Measurements from ENCODE around the gene WEE1. TPM values are rescaled to one million over a fixed set of nuclear protein-coding genes. Genes with fewer than 3 reads are reported as not detected.

WEE1 gene
- total RNA-seq, 2 experiments from 2014 or later, result 76.8 to 83.3 TPM

- ATAC-seq, result no peak
- H3K4me3 Mint-ChIP-seq, result no peak overlapping the region
- H3K4me1 Mint-ChIP-seq, result peaks cover 22% of the 10 kb centered on the region
Measured at GRCh38 chr11:9606809-9607510, 33.5 kb downstream of the WEE1 start.

GRCh38 chr11:9607511-9607899 is 34.0 kb downstream of the WEE1 start:
- Mint-ChIP-seq H3K9me3 (ENCODE audit: low read depth) (no peaks in the 10 kb centered on the region), H3K36me3 (peaks cover 4% of the 10 kb centered on the region), H3K27ac (no peak overlapping the region), H3K4me3 (no peak overlapping the region), H3K4me1 (peaks cover 17% of the 10 kb centered on the region), H3K27me3 (peaks cover 11% of the 10 kb centered on the region)
- DNase-seq (no peak), ATAC-seq (no peak)
- CTCF ChIA-PET, result interaction anchor here (0.7 to 1.7 kb wide), 2 partner anchors 11 to 41 kb away, joined by 3 to 4 read pairs; no protein-coding TSS in a partner anchor

More at GRCh38 chr11:9606809-9607510, 33.5 kb downstream of the WEE1 start:
- H3K27ac Mint-ChIP-seq, result no peak overlapping the region
- H3K27me3 Mint-ChIP-seq, result peaks cover 11% of the 10 kb centered on the region
- CTCF ChIA-PET, result interaction anchor here (0.7 to 1.7 kb wide), 3 partner anchors 11 to 72 kb away, joined by 3 to 5 read pairs (median 4); no protein-coding TSS in a partner anchor
- DNase-seq, result peak; percentile 23
- peaks cover 4% of the 10 kb centered on the region for H3K36me3 Mint-ChIP-seq
- no peaks in the 10 kb centered on the region for H3K9me3 Mint-ChIP-seq (ENCODE audit: low read depth)

DNA sequence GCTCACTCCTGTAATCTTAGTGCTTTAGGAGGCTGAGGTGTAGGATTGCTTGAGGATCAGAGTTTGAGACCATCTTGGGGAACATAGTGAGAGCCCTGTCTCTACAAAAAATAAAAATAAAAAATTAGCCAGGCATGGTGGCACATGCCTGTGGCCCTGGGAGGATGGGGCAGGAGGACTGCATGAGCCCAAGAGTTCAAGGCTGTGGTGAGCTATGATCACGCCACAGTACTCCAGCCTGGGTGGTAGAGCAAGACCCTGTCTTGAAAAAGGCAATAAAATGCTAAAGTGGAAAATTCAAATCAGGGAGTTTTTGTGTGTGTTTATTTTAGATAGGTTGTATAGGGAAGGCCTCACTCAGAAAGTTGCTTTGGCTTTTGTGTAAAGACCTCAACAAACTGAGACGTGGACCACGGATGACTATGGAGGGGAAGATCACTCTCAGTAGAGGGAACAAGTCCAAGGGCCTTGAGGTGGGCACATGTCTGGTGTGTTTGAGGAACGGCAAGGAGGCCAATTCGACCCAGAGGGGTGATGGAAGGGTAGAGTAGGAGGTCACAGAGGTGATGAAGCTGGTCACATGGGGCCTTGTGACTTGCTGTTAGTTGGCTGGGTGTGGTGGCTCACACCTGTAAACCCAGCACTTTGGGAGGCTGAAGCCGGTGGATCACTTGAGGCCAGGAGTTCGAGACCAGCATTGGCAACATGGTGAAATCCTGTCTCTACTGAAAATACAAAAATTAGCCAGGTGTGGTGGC is 35.7 kb downstream of the WEE1 start:
- CTCF ChIA-PET, result interaction anchor here (1.1 kb wide), 1 partner anchor 42 kb away, joined by 3 read pairs; no protein-coding TSS in a partner anchor
- no peak for ATAC-seq
- Mint-ChIP-seq H3K4me3 (no peak overlapping the region), H3K36me3 (peaks cover 4% of the 10 kb centered on the region), H3K27ac (no peak overlapping the region), H3K4me1 (peaks cover 19% of the 10 kb centered on the region), H3K27me3 (peaks cover 4% of the 10 kb centered on the region), H3K9me3 (ENCODE audit: low read depth) (no peaks in the 10 kb centered on the region)
- DNase-seq, result peak; percentile 19

- H3K27ac Mint-ChIP-seq, result no peak overlapping the region
- ATAC-seq (no peak), DNase-seq (peak; percentile 7)
- H3K4me3 Mint-ChIP-seq, result no peak overlapping the region
- H3K4me1 Mint-ChIP-seq, result peaks cover 26% of the 10 kb centered on the region
- H3K9me3 Mint-ChIP-seq (ENCODE audit: low read depth), result no peaks in the 10 kb centered on the region
- peaks cover 4% of the 10 kb centered on the region for H3K36me3 Mint-ChIP-seq
- CTCF ChIA-PET, result interaction anchor here (5.2 kb wide), 1 partner anchor 34 kb away, joined by 78 read pairs; the partner anchor contains the start of gene WEE1
- peaks cover 4% of the 10 kb centered on the region for H3K27me3 Mint-ChIP-seq
Measured at GRCh38 chr11:9609841-9610240, 36.4 kb downstream of the WEE1 start.

DNA sequence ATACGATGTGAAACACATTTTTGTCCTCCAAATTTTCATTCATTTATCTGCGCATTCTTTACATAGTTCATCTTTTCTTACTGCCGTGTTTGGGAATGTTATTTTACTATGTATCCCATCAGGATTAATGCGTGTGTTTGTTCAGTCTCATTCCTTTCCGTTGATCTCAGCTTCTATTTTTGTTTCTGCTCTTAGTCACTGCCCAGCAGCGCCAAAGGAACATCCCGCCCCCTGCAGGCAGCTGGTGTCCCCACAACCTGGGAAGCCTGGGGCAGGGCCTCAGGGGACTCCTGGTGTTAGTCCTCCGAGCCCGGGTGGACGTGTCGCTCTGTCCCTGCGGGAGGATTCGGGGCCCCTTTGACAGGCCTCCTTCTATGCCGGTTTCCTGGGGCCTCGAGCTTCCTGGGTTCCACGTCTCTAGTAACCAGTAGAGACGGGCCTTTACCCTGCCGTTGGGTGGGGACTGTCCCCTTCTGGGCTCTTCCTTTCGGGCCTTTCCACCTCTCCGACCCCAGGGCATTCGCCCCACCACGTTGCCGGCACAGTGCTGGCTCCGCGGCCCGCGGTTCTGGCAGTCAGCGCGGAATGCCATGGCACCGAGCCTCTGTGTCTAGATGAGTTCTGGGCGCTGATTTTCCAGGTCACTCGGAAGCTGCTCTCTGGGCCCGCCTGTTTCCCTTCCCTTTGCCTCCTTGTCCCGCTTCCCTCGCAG is 39.8 kb downstream of the WEE1 start:
- peak; percentile 75 for ATAC-seq
- Mint-ChIP-seq H3K9me3 (ENCODE audit: low read depth) (no peaks in the 10 kb centered on the region), H3K4me1 (peaks cover 27% of the 10 kb centered on the region), H3K4me3 (peak overlapping the region; percentile 83), H3K27me3 (no peaks in the 10 kb centered on the region), H3K27ac (peak overlapping the region; percentile 98), H3K36me3 (peaks cover 4% of the 10 kb centered on the region)
- peak; percentile 93 for DNase-seq
- CTCF ChIA-PET, result interaction anchor here (0.6 to 5.2 kb wide), 41 partner anchors 9 to 695 kb away, joined by 3 to 93 read pairs (median 5); partner anchors contain the start of gene WEE1

- Mint-ChIP-seq H3K4me1 (peaks cover 27% of the 10 kb centered on the region), H3K36me3 (peaks cover 3% of the 10 kb centered on the region), H3K27ac (peak overlapping the region; percentile 98), H3K9me3 (ENCODE audit: low read depth) (no peaks in the 10 kb centered on the region), H3K4me3 (peak overlapping the region; percentile 83), H3K27me3 (no peaks in the 10 kb centered on the region)
- DNase-seq (peak; percentile 90), ATAC-seq (peak; percentile 90)
- CTCF ChIA-PET, result interaction anchor here (0.6 to 5.2 kb wide), 33 partner anchors 10 to 443 kb away, joined by 3 to 93 read pairs (median 7); partner anchors contain the start of gene WEE1
Measured at GRCh38 chr11:9613830-9614762, 40.6 kb downstream of the WEE1 start.

GRCh38 chr11:9615031-9615451 is 41.6 kb downstream of the WEE1 start:
- Mint-ChIP-seq H3K36me3 (no peaks in the 10 kb centered on the region), H3K27ac (no peak overlapping the region), H3K9me3 (ENCODE audit: low read depth) (no peaks in the 10 kb centered on the region), H3K4me1 (peaks cover 24% of the 10 kb centered on the region), H3K4me3 (peak overlapping the region; percentile 83), H3K27me3 (no peaks in the 10 kb centered on the region)
- CTCF ChIA-PET, result no interaction called here
- ATAC-seq (no peak), DNase-seq (no peak)

GRCh38 chr11:9616042-9616675 is 42.7 kb downstream of the WEE1 start:
- no peaks in the 10 kb centered on the region for H3K36me3 Mint-ChIP-seq
- no peaks in the 10 kb centered on the region for H3K9me3 Mint-ChIP-seq (ENCODE audit: low read depth)
- DNase-seq (no peak), ATAC-seq (no peak)
- H3K4me3 Mint-ChIP-seq, result no peak overlapping the region
- H3K27ac Mint-ChIP-seq, result no peak overlapping the region
- peaks cover 22% of the 10 kb centered on the region for H3K4me1 Mint-ChIP-seq
- CTCF ChIA-PET, result no interaction called here
- H3K27me3 Mint-ChIP-seq, result no peaks in the 10 kb centered on the region

GRCh38 chr11:9616858-9617257 is 43.4 kb downstream of the WEE1 start:
- Mint-ChIP-seq H3K27ac (no peak overlapping the region), H3K4me1 (peaks cover 20% of the 10 kb centered on the region), H3K27me3 (no peaks in the 10 kb centered on the region), H3K4me3 (no peak overlapping the region), H3K36me3 (no peaks in the 10 kb centered on the region), H3K9me3 (ENCODE audit: low read depth) (no peaks in the 10 kb centered on the region)
- DNase-seq (no peak), ATAC-seq (no peak)
- CTCF ChIA-PET, result no interaction called here

DNA sequence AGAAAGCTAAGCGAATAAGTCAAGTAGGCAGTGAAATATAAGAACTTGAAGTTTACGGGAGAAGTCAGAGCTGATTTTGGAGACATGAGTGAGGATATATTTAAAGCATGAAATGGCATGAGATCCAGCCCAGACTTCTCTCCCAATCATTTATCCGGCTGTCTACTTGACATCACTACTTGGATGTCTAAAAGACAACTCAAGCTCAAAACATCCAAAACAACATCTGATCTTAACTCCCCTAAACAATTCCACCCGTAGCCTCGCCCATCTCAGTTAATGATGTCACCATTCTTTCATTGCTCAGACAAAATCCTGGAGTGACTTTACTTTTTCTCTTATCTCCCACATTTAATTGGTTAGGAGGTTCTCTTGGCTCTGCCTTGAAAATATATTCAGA is 44.5 kb downstream of the WEE1 start:
- no peaks in the 10 kb centered on the region for H3K27me3 Mint-ChIP-seq
- CTCF ChIA-PET, result interaction anchor here (1.0 to 1.4 kb wide), 3 partner anchors 17 to 141 kb away, joined by 3 to 6 read pairs (median 6); no protein-coding TSS in a partner anchor
- H3K4me3 Mint-ChIP-seq, result no peak overlapping the region
- no peaks in the 10 kb centered on the region for H3K9me3 Mint-ChIP-seq (ENCODE audit: low read depth)
- no peak for ATAC-seq
- H3K27ac Mint-ChIP-seq, result no peak overlapping the region
- no peaks in the 10 kb centered on the region for H3K36me3 Mint-ChIP-seq
- peaks cover 16% of the 10 kb centered on the region for H3K4me1 Mint-ChIP-seq
- no peak for DNase-seq

GRCh38 chr11:9619004-9619403 is 45.5 kb downstream of the WEE1 start:
- H3K4me3 Mint-ChIP-seq, result no peak overlapping the region
- H3K27ac Mint-ChIP-seq, result no peak overlapping the region
- peaks cover 1% of the 10 kb centered on the region for H3K27me3 Mint-ChIP-seq
- H3K4me1 Mint-ChIP-seq, result peaks cover 9% of the 10 kb centered on the region
- H3K9me3 Mint-ChIP-seq (ENCODE audit: low read depth), result no peaks in the 10 kb centered on the region
- ATAC-seq (no peak), DNase-seq (no peak)
- CTCF ChIA-PET, result interaction anchor here (2.5 kb wide), 1 partner anchor 84 kb away, joined by 8 read pairs; no protein-coding TSS in a partner anchor
- no peaks in the 10 kb centered on the region for H3K36me3 Mint-ChIP-seq

GRCh38 chr11:9619971-9620370 is 46.5 kb downstream of the WEE1 start:
- Mint-ChIP-seq H3K36me3 (no peaks in the 10 kb centered on the region), H3K27ac (no peak overlapping the region), H3K4me1 (peaks cover 2% of the 10 kb centered on the region), H3K9me3 (ENCODE audit: low read depth) (no peaks in the 10 kb centered on the region), H3K27me3 (peaks cover 6% of the 10 kb centered on the region), H3K4me3 (no peak overlapping the region)
- CTCF ChIA-PET, result interaction anchor here (1.4 to 2.5 kb wide), 2 partner anchors 85 to 128 kb away, joined by 5 to 8 read pairs; no protein-coding TSS in a partner anchor
- DNase-seq (no peak), ATAC-seq (no peak)
